ENCODE measurements around the gene PPP1CB. TPM values are rescaled to one million over a fixed set of nuclear protein-coding genes. Genes with fewer than 3 reads are reported as not detected.

Gene PPP1CB
- total and polyA plus RNA-seq, 10 of the 15 experiments (the other 5 are each of a cell fraction or from before 2014, with no cell fraction given) = 37.5 to 176 (median 84.9) TPM

GRCh38 chr2:28796620-28797019 is 45.0 kb downstream of the PPP1CB start:
- CTCF ChIA-PET = no interaction called here
- Histone ChIP-seq H3K79me2 (ENCODE audit: control insufficient read depth, insufficient read depth, low read length) (no peaks in the 10 kb centered on the region), H3K9ac (ENCODE audit: control insufficient read depth, insufficient read depth, low read length) (no peak overlapping the region), H3K4me2 (ENCODE audit: control insufficient read depth, insufficient read depth) (no peak overlapping the region), H3K9me3 (replicated peaks; ENCODE audit: control insufficient read depth, insufficient read depth, low read length) (no peaks in the 10 kb centered on the region; the same call in 2 of the 3 replicates), H3K27me3 (replicated peaks in 1 of 2; ENCODE audit: control insufficient read depth in 2 of 2, insufficient read depth in 2 of 2, low read length in 1 of 2) (no peaks in the 10 kb centered on the region), H3K4me1 (ENCODE audit: control insufficient read depth, insufficient read depth, low read length) (no peaks in the 10 kb centered on the region), H3K36me3 (ENCODE audit: control insufficient read depth in 2 of 2, insufficient read depth in 2 of 2, low read length in 1 of 2) (peaks cover 2 to 9% of the 10 kb centered on the region in 2 experiments), H3K27ac (ENCODE audit: control insufficient read depth, insufficient read depth) (no peak overlapping the region), H2AFZ (ENCODE audit: control insufficient read depth, low read depth, low read length) (no peak overlapping the region), H4K20me1 (ENCODE audit: control insufficient read depth, insufficient read depth) (no peaks in the 10 kb centered on the region), H3K4me3 (no peak overlapping the region)
- DNase-seq (ENCODE audit: low read depth, low spot score) (no peak), ATAC-seq (no peak), FAIRE-seq (no peak)
- in situ Hi-C loops (cut with MboI) (no loop called here), intact Hi-C loops (cut with micrococcal nuclease; ENCODE audit: unreplicated experiment) (no loop called here)
- no TSS peak for BruUV-seq (replicated peaks)
- SMC1A ChIA-PET (ENCODE audit: uncharacterized antibody, unreplicated experiment) = interaction anchor here (1.0 to 2.7 kb wide), 2 partner anchors 12 to 25 kb away, joined by 3 to 8 read pairs; no protein-coding TSS in a partner anchor
- POLR2A ChIA-PET = no interaction called here
- RAD21 ChIA-PET (ENCODE audit: unreplicated experiment) = no interaction called here
- WGBS (ENCODE audit: insufficient coverage, insufficient replicate concordance, low lambda C conversion rate, missing lambda C conversion rate) = 95% methylated on average over 4 of the region's 4 CpGs
- TF ChIP-seq SMC3 (IDR thresholded peaks at IDR 0.05; ENCODE audit: borderline replicate concordance, low read length) (no peak), GATAD2B (conservative IDR thresholded peaks at IDR 0.05; ENCODE audit: low read depth) (no peak), CREB1 (IDR thresholded peaks at IDR 0.05; ENCODE audit: low read depth) (no peak), ELK1 (IDR thresholded peaks at IDR 0.05; ENCODE audit: low read depth, low read length) (no peak), CEBPB (IDR thresholded peaks at IDR 0.05; ENCODE audit: borderline replicate concordance in 1 of 2, low read depth in 2 of 2, low read length in 2 of 2) (no peak), IKZF2 (IDR thresholded peaks at IDR 0.05) (no peak), RFX5 (IDR thresholded peaks at IDR 0.05; ENCODE audit: low read depth, low read length) (no peak), NFYA (IDR thresholded peaks at IDR 0.05; ENCODE audit: borderline replicate concordance, low read depth, low read length) (no peak), TAF1 (IDR thresholded peaks at IDR 0.05; ENCODE audit: borderline replicate concordance, low read depth, low read length) (no peak), CHD4 (IDR thresholded peaks at IDR 0.05) (no peak), CBX5 (IDR thresholded peaks at IDR 0.05; ENCODE audit: low read depth) (no peak), ZBTB40 (IDR thresholded peaks at IDR 0.05; ENCODE audit: borderline replicate concordance) (no peak), BCLAF1 (IDR thresholded peaks at IDR 0.05) (no peak), HDGF (IDR thresholded peaks at IDR 0.05) (no peak), NR2C2 (IDR thresholded peaks at IDR 0.05; ENCODE audit: borderline replicate concordance, control insufficient read depth, insufficient read length, low read depth) (no peak), TCF12 (IDR thresholded peaks at IDR 0.05; ENCODE audit: low read depth, low read length) (no peak)

Measured in GM12878 (cell line).